ENCODE measurements around the gene SORL1.
A peak's percentile ranks its signal among the peaks of the same experiment; 100 is the strongest.

The SORL1 gene

GRCh38 chr11:121570453-121570852 lies 118.3 kb downstream of the SORL1 start:
- TF ChIP-seq CEBPB (IDR thresholded peaks at IDR 0.05) (no peak), RAD21 (IDR thresholded peaks at IDR 0.05; ENCODE audit: low read depth) (no peak), EP300 (IDR thresholded peaks at IDR 0.05; ENCODE audit: borderline replicate concordance) (no peak), TAF1 (IDR thresholded peaks at IDR 0.05; ENCODE audit: low read depth) (no peak), ZBTB7A (IDR thresholded peaks at IDR 0.05; ENCODE audit: low read depth) (no peak), TCF12 (IDR thresholded peaks at IDR 0.05; ENCODE audit: low read depth) (no peak), YY1 (IDR thresholded peaks at IDR 0.05; ENCODE audit: low read depth) (no peak), USF1 (IDR thresholded peaks at IDR 0.05) (no peak), TEAD4 (IDR thresholded peaks at IDR 0.05) (no peak), NFIC (IDR thresholded peaks at IDR 0.05) (no peak)

- no peak for TF ChIP-seq TEAD4 (IDR thresholded peaks at IDR 0.05)
- TF ChIP-seq EGR1 (IDR thresholded peaks at IDR 0.05) = no peak
- TF ChIP-seq MAX (IDR thresholded peaks at IDR 0.05) = no peak
- no peak for TF ChIP-seq NFIC (IDR thresholded peaks at IDR 0.05)
- no peak for TF ChIP-seq TAF1 (IDR thresholded peaks at IDR 0.05; ENCODE audit: low read depth)
- no peak for TF ChIP-seq USF1 (IDR thresholded peaks at IDR 0.05)
Measured at GRCh38 chr11:121571506-121571905, 119.4 kb downstream of the SORL1 start.

- TF ChIP-seq TEAD4 (IDR thresholded peaks at IDR 0.05) = no peak
- TF ChIP-seq EP300 (IDR thresholded peaks at IDR 0.05; ENCODE audit: borderline replicate concordance) = no peak
- no peak for TF ChIP-seq USF1 (IDR thresholded peaks at IDR 0.05)
- no peak for TF ChIP-seq TCF12 (IDR thresholded peaks at IDR 0.05; ENCODE audit: low read depth)
- TF ChIP-seq REST (IDR thresholded peaks at IDR 0.05; ENCODE audit: low read depth) = no peak
- no peak for TF ChIP-seq YY1 (IDR thresholded peaks at IDR 0.05; ENCODE audit: low read depth)
- TF ChIP-seq TAF1 (IDR thresholded peaks at IDR 0.05; ENCODE audit: low read depth) = no peak
- no peak for TF ChIP-seq EGR1 (IDR thresholded peaks at IDR 0.05)
- no peak for TF ChIP-seq RAD21 (IDR thresholded peaks at IDR 0.05; ENCODE audit: low read depth)
- TF ChIP-seq ZBTB7A (IDR thresholded peaks at IDR 0.05; ENCODE audit: low read depth) = no peak
- TF ChIP-seq MAX (IDR thresholded peaks at IDR 0.05) = no peak
- no peak for TF ChIP-seq FOXM1 (IDR thresholded peaks at IDR 0.05; ENCODE audit: borderline replicate concordance, low read depth)
- no peak for TF ChIP-seq NFIC (IDR thresholded peaks at IDR 0.05)
- no peak for TF ChIP-seq CEBPB (IDR thresholded peaks at IDR 0.05)
- no peak for TF ChIP-seq CREB1 (IDR thresholded peaks at IDR 0.05; ENCODE audit: low read depth)
Measured at GRCh38 chr11:121572571-121573059, 120.5 kb downstream of the SORL1 start.

- no peak for TF ChIP-seq CEBPB (IDR thresholded peaks at IDR 0.05)
- TF ChIP-seq YY1 (IDR thresholded peaks at IDR 0.05; ENCODE audit: low read depth) = no peak
- no peak for TF ChIP-seq ZBTB7A (IDR thresholded peaks at IDR 0.05; ENCODE audit: low read depth)
- TF ChIP-seq RAD21 (IDR thresholded peaks at IDR 0.05; ENCODE audit: low read depth) = no peak
- TF ChIP-seq REST (IDR thresholded peaks at IDR 0.05; ENCODE audit: low read depth) = no peak
Measured at GRCh38 chr11:121574801-121575200, 122.7 kb downstream of the SORL1 start.

- TF ChIP-seq EP300 (IDR thresholded peaks at IDR 0.05; ENCODE audit: borderline replicate concordance) (0 out of 2 replicates have a peak, but pooled peaks have one; percentile 17), YY1 (IDR thresholded peaks at IDR 0.05; ENCODE audit: low read depth) (no peak), TCF12 (IDR thresholded peaks at IDR 0.05; ENCODE audit: low read depth) (no peak)
Measured at GRCh38 chr11:121575250-121575962, 123.3 kb downstream of the SORL1 start.

- TF ChIP-seq NFIC (IDR thresholded peaks at IDR 0.05) (no peak), REST (IDR thresholded peaks at IDR 0.05; ENCODE audit: low read depth) (no peak), TCF12 (IDR thresholded peaks at IDR 0.05; ENCODE audit: low read depth) (no peak), ZBTB7A (IDR thresholded peaks at IDR 0.05; ENCODE audit: low read depth) (no peak), CEBPB (IDR thresholded peaks at IDR 0.05) (no peak), TAF1 (IDR thresholded peaks at IDR 0.05; ENCODE audit: low read depth) (no peak), CREB1 (IDR thresholded peaks at IDR 0.05; ENCODE audit: low read depth) (no peak), EGR1 (IDR thresholded peaks at IDR 0.05) (no peak), FOXM1 (IDR thresholded peaks at IDR 0.05; ENCODE audit: borderline replicate concordance, low read depth) (no peak), TEAD4 (IDR thresholded peaks at IDR 0.05) (no peak), USF1 (IDR thresholded peaks at IDR 0.05) (no peak), YY1 (IDR thresholded peaks at IDR 0.05; ENCODE audit: low read depth) (no peak), RAD21 (IDR thresholded peaks at IDR 0.05; ENCODE audit: low read depth) (no peak), EP300 (IDR thresholded peaks at IDR 0.05; ENCODE audit: borderline replicate concordance) (no peak), MAX (IDR thresholded peaks at IDR 0.05) (no peak)
Measured at GRCh38 chr11:121575963-121576290, 123.8 kb downstream of the SORL1 start.
